ENCODE measurements around the gene S100A6. TPM values are rescaled to one million over a fixed set of nuclear protein-coding genes. Genes with fewer than 3 reads are reported as not detected.

S100A6 gene
- polyA plus RNA-seq, 2 of the 4 experiments (the other 2 are of a cell fraction) = 898 to 3,552 TPM

- TF ChIP-seq TP53 (CRISPR knock-in tag; IDR thresholded peaks at IDR 0.05) (no peak; the same call in 1 of the 2 replicates), RARB (CRISPR knock-in tag; IDR thresholded peaks at IDR 0.05) (no peak), PBX3 (IDR thresholded peaks at IDR 0.05) (no peak), EHMT2 (IDR thresholded peaks at IDR 0.05; ENCODE audit: low read depth) (no peak), MAZ (IDR thresholded peaks at IDR 0.05; ENCODE audit: borderline replicate concordance, low read depth, low read length) (no peak), CBX2 (IDR thresholded peaks at IDR 0.05; ENCODE audit: borderline replicate concordance, low read depth) (no peak), RAD21 (conservative IDR thresholded peaks at IDR 0.05 in 1 of 2, IDR thresholded peaks at IDR 0.05 in 1 of 2) (no peak), ZC3H11A (IDR thresholded peaks at IDR 0.05) (no peak)
Observed at GRCh38 chr1:153567621-153568366, 32.0 kb upstream of the S100A6 start (continued).

GRCh38 chr1:153566414-153567371, 30.9 kb upstream of the S100A6 start:
- POLR2A ChIA-PET = interaction anchor here (0.6 to 2.3 kb wide), 14 partner anchors 9 to 424 kb away, joined by 3 to 96 read pairs (median 6); partner anchors contain the start of genes CHTOP, S100A13, S100A4 and S100A5
- WGBS (ENCODE audit: missing lambda C conversion rate) = 21% methylated on average over 13 of the region's 16 CpGs
- ATAC-seq = peak; percentile 82 to 89
- peak overlapping the region; percentile 97 to 100 for H3K27ac ChIP-seq
- peaks cover 57% of the 10 kb centered on the region for H3K4me1 ChIP-seq
- peak; percentile 99 for DNase-seq (ENCODE audit: low read depth in 1 of 2, low spot score in 1 of 2)
- peak overlapping the region; percentile 15; the same call in 1 of the 3 replicates for H3K4me3 ChIP-seq
- no peaks in the 10 kb centered on the region for H3K9me3 ChIP-seq
- peak overlapping the region; percentile 80 for H3K4me2 ChIP-seq
- CTCF ChIA-PET = interaction anchor here (0.9 to 8.3 kb wide), 9 partner anchors 19 to 214 kb away, joined by 3 to 141 read pairs (median 5); partner anchors contain the start of genes S100A13, S100A3, S100A4 and S100A5
- peak; percentile 93 for FAIRE-seq
- TF ChIP-seq CHD4 (IDR thresholded peaks at IDR 0.05; ENCODE audit: borderline replicate concordance) (no peak), HOXB5 (CRISPR knock-in tag; IDR thresholded peaks at IDR 0.05) (peak; percentile 64), NFE2L2 (conservative IDR thresholded peaks at IDR 0.05; ENCODE audit: low read length) (peak; percentile 22; the same call in 1 of the 2 replicates), TFCP2L1 (CRISPR knock-in tag; IDR thresholded peaks at IDR 0.05) (no peak; the same call in none of the 2 replicates), TP53 (CRISPR knock-in tag; IDR thresholded peaks at IDR 0.05) (peak; percentile 50; the same call in 1 of the 2 replicates), FOXS1 (CRISPR knock-in tag; IDR thresholded peaks at IDR 0.05) (peak; percentile 44), ELK1 (IDR thresholded peaks at IDR 0.05; ENCODE audit: low read depth, low read length) (no peak), RARB (CRISPR knock-in tag; IDR thresholded peaks at IDR 0.05) (no peak; the same call in 1 of the 2 replicates), BCL3 (IDR thresholded peaks at IDR 0.05) (peak; percentile 59; the same call in 1 of the 3 replicates), NPAS2 (CRISPR knock-in tag; IDR thresholded peaks at IDR 0.05; ENCODE audit: borderline replicate concordance) (0 out of 2 replicates have a peak, but pooled peaks have one; percentile 53), RAD21 (conservative IDR thresholded peaks at IDR 0.05 in 1 of 2, IDR thresholded peaks at IDR 0.05 in 1 of 2) (peak; percentile 30 to 58; a peak in 4 of 5 replicates), HOXB13 (CRISPR knock-in tag; IDR thresholded peaks at IDR 0.05; ENCODE audit: low read depth) (peak; percentile 81; the same call in 1 of the 2 replicates), EHF (CRISPR knock-in tag; IDR thresholded peaks at IDR 0.05) (peak; percentile 79; the same call in 1 of the 2 replicates), SMC3 (IDR thresholded peaks at IDR 0.05) (peak; percentile 54; the same call in 2 of the 3 replicates), RNF2 (IDR thresholded peaks at IDR 0.05; ENCODE audit: borderline replicate concordance, low read depth) (no peak), E2F6 (IDR thresholded peaks at IDR 0.05; ENCODE audit: borderline replicate concordance, low read depth) (peak; percentile 60; the same call in 1 of the 2 replicates), HMGXB4 (CRISPR knock-in tag; IDR thresholded peaks at IDR 0.05; ENCODE audit: borderline replicate concordance) (no peak), FOSL2 (IDR thresholded peaks at IDR 0.05) (peak; percentile 99), FOSL2 (CRISPR knock-in tag; IDR thresholded peaks at IDR 0.05) (peak; percentile 100), FOSB (CRISPR knock-in tag; IDR thresholded peaks at IDR 0.05) (0 out of 2 replicates have a peak, but pooled peaks have one; percentile 56), KDM5A (IDR thresholded peaks at IDR 0.05) (no peak), KDM1A (IDR thresholded peaks at IDR 0.05; ENCODE audit: low read depth) (no peak)

All from A549 (cell line).